ENCODE measurements around the gene AGA.

The AGA gene

DNA sequence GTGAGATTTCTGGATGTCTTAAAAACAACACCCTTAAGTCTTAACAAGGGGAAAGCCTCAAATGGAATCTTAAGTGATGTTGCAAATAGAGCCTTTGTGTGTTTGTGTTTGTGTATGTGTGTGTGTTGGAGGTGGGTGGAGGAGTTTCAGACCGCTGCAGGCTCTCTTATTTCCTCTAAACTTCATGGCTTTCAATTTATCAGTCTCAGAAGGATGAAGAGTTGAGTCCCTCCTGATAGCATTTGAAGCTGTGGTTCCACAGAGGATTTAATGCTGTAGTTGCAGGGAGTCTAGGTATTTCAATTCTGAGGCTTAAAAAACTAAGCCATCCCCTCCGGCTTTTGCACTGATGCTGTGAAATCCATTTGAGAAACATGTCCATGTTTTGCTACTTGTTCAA, 4.3 kb upstream of the AGA start:
- DNase-seq (ENCODE audit: low spot score): no peak

DNA sequence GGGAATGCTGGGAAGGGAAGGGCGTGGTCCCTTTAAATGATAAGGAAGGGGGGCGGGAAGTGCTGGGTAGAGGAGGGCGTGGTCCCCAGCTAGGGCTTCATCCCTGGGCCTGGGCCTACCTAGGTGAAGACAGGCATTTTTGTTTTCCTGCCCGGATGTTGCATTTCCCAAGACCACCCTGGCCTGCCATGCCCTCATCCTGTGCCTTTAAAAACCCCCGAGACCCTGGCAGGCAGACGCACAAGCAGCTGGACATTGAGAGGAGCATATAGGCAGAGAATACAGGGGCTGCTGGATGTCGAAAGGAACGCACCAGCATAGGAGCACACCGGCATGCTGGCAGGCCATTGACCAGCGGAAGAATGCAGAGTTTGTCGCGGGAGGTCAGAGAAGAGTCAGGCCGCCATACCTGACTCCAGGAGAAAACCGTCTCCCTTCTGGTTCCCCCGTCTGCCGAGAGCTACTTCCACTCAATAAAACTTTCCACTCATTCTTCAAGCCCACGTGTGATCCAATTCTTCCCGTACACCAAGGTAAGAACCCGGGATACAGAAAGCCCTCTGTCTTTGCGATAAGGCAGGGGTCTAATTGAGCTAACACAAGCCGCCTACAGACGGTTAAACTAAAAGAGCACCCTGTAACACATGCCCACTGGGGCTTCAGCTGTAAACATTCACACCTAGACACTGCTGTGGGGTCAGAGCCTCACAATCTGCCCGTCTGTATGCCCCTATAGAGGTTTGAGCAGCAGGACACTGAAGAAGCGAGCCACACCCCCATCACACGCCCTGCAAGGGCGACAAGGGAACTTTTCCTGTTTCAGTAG, 2.9 kb upstream of the AGA start:
- DNase-seq (ENCODE audit: low spot score): no peak

DNA sequence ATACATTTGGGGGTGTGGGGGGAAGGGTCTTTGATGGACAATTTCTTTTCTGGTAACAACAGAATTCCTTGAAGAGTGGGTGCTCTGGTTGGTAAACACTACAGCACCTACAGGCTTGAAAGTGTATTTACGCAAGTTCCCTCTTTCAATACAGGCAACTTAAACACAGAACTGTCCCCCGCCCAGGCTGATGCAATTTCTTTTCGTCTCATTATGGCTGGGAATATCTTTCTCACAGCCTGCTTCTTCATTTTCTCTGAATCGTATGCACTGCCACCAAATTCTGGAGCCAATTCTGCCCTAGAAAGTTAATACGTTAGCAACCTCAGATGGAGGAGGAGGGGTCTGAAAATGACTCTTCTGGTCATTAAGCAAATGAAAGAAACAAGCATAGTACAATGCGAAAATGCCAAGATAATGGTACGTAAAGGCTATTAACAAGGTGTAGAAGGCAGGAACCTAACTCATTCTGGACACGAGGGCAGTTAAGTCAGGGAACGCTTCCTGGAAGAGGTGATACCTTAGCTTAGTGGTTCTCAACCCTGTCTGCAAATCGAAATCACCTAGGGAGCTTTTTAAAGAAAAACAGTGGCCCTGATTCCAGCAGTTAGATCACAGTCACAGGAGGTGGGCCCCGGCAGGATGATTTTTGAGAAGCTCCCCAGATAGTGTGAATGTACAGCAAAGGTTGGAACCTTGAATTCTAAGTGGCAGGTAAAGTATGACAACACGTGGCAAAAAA, 1.0 kb downstream of the AGA start:
- peak; percentile 9 for DNase-seq (ENCODE audit: low spot score)

DNA sequence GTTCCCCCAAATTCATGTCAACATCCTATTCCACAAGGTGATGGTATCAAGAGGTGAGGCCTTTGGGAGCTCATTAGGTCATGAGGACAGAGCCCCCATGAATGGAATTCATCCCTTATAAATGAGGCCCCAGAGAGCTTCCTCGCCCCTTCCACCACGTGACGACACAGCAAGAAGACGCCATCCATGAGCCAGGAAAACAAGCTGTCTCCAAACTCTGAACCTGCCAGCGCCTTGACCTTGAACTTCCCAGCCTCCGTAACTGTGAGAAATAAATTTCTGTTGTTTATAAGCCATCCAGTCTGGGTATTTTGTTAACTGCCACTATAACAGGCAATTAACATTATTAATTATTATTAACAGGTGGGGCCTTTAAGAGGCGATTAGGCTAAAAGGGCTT, 5.8 kb downstream of the AGA start:
- no peak for DNase-seq (ENCODE audit: low spot score)

DNA sequence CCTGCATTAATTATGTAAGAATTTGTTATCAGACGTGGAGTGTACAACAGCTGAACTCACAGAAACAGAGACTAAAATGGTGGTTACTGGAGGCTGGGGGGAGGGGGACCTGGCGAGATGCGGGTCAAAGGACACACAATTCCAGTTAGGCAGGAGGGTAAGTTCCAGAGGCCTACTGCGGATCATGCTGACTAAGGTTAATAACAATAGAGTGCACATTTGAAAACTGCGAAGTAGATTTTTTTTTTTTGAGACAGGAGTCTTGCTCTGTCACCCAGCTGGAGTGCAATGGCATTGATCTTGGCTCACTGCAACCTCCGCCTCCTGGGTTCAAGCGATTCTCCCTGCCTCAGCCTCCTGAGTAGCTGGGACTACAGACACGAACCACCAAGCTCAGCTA, 7.6 kb downstream of the AGA start:
- DNase-seq (ENCODE audit: low spot score): no peak

DNA sequence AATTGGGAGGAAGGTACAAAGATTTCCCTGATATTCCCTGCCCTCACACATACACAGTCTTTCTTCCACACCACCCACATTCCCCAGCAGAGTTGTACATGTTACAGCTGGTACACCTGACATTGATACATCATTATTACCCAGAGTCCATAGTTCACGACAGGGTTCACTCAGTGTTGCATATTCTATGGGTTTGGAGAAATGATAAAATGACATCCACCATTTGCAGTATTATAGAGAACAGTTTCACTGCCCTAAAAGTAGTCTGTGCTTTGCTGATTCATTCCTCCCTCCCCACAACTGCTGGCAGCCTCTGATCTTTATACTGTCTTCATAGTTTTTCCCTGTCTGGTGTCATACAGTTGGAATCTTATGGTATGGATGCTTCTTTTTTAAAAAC, 15.0 kb downstream of the AGA start:
- DNase-seq (ENCODE audit: low spot score): peak; percentile 35

DNA sequence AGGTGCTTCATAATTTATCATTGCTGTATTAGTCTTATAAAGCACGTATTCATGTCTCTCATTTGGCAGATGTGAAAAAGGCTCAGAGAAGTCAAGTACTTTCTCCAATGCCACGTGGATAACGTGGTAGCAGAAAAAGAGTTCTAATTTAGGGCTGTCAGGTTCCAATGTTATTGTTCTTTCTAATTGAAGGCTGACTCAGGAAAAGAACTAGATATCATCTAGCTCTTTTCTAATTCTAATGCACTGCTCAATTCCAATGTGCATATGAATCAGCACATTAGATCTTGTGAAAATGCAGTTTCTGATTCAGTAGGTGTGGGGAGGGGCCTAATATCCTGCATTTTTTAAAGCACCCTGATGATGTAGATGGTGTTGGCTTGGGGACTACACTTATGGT, 22.8 kb downstream of the AGA start:
- no peak for DNase-seq (ENCODE audit: low spot score)

DNA sequence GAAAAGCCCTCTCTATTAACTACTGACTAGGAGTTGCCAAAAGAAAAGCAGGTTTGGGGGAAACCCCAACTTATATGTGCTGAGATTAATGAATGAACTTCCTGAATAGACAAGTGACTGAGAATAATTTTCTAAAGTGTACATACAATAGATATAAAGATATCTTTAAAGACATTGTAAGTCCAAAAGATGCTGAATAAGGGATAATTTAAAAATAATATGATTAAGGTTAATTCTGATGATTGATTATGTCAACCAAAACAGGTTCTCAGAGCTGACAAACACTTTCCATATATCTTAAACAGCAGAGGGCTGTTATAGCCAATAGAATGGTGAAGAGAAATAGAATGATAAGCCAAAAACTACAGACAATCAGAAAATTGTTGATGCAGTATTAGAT, 28.6 kb downstream of the AGA start:
- no peak for DNase-seq (ENCODE audit: low spot score)

DNA sequence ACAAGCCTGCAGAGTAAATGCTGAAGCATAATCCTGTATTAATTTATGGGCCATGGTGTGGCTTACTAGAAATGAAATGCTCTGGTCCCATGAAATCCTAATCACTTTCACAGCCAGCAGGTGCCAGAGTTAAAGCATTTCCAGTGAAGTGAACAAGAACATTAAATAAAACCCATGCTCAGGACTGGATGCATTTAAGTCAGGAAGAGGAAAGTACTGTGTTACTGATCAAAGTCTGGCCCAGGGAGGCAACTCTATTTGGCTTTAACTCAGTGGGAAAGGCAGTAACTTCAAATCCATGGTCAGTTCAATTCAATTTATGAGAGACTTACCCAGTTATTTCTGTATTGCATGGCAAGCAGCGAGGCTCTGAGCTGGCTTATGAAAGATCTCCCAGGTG, 29.2 kb downstream of the AGA start:
- no peak for DNase-seq (ENCODE audit: low spot score)

DNA sequence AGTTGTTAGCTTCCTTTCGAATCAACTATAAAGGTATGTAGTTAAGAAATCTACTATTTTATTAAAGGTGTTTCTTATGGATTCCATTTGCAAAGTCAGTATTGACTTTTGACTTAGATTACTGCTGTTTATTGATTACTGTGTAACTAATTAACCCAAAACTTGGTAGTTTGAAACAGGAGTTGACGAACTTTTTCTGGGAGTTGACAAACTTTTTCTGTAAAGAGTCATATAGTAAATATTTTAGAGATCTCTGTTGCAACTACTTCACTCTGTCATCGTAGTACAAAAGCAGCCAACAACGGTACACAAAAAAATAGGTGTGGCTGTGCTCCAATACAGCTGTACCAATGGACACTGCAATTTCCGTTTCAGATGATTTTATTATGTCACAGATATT, 30.2 kb downstream of the AGA start:
- DNase-seq (ENCODE audit: low spot score): no peak

DNA sequence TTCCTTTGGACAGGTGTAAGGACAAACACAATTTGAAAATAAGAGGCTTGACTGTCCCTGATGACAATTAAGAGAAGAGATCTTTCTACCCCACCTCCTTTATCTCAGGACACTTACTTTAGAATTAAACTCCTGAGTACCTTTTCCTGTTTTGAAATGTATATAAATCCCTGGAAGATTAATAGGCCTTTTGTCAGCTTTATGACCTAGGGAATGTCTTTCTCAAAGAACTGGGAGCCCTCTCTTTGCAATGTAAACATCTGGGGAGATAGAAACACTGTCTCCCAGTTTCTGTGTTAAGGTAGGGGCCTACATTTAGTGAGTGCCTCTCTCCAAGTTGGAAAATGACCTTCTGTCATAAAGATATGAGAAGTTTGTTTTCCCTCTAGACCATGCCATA, 31.7 kb downstream of the AGA start:
- DNase-seq (ENCODE audit: low spot score): no peak

DNA sequence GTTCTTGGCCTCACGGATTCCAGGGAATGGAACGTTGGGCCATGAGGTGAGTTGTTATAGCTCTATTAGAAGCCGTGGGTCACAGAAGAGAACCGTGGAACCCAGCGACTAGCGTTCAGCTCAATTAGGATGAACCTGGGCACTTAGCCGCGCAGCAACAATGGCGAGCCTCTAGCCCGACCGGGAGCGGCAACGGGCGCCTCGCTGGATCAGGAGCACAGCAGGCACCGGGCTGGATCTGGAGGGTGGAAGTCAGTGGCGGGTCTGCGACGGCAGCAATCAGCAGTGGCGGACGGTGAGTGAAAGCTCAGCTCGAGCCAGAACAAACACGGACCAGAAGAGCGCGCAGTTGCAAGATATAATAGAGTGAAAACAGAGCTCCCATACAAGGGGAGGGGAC, 34.2 kb downstream of the AGA start:
- no peak for DNase-seq (ENCODE audit: low spot score)

DNA sequence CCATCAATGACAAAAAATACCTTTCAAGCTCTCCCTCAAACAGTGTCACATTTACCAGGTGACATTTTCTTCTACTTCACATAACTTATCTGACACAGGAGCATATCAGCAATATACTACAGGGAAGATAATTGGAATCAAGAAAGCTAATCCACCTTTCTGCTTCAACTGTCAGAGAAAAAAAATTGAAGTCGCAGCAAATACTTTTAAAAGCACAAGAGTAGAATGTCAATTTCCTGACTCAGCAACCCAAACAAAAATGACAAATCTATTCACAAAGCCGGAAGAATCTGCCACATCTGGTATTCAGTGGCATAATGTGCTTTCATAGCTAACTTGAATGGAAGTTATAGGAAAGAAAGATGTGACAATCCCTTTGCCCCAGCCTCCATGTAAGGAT, 36.7 kb downstream of the AGA start:
- no peak for DNase-seq (ENCODE audit: low spot score)

DNA sequence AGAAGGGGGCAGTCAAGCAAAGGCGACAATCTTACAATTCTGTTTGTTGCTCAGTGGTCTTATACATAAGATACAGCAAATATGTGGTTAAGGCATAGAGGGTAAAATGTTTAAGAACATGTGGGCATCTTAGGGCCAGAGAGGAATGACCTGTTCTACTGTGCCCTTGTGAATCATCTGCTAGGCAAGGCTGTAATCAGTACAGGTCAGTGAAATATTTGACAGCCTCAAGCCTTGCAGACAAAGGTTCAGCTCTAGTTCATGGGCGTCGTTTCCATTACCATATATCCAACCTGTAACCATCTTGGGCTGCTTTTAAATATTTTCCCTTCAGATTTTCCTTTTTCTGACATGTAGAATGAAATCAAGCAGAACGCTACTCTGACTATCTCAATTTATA, 37.3 kb downstream of the AGA start:
- DNase-seq (ENCODE audit: low spot score): no peak

DNA sequence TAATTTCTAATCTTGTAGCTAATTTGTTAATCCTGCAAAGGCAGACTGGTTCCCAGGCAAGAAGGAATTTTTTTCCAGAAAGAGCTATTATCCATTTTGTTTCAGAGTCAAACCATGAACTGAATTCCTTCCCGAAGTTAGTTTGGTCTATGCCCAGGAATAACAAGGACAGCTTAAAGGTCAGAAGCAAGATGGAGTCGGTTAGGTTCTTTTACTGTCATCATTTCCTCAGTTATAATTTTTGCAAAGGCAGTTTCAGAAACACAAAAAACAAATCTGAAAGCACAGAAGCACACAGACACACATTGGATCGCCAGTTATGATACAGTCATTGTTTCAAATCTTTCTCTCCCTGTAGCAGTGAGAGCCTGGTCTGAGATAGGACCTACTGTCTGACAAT, 37.9 kb downstream of the AGA start:
- DNase-seq (ENCODE audit: low spot score): no peak

DNA sequence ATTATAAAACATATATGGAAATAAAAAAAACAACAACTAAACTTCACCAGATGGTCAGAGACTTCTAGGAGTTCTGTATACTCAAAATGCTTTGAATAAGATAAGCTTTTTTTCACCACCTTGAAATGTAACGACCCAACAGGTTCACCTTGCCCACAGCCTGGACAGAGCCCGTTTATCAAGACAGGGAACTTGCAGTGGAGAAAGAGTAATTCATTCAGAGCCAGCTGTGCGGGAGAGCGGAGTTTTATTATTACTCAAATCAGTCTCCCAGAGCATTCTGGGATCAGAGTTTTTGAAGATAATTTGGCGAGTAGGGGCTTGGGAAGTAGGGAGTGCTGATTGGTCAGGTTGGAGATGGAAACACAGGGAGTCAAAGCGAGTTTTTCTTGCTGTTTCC, 38.5 kb downstream of the AGA start:
- no peak for DNase-seq (ENCODE audit: low spot score)

DNA sequence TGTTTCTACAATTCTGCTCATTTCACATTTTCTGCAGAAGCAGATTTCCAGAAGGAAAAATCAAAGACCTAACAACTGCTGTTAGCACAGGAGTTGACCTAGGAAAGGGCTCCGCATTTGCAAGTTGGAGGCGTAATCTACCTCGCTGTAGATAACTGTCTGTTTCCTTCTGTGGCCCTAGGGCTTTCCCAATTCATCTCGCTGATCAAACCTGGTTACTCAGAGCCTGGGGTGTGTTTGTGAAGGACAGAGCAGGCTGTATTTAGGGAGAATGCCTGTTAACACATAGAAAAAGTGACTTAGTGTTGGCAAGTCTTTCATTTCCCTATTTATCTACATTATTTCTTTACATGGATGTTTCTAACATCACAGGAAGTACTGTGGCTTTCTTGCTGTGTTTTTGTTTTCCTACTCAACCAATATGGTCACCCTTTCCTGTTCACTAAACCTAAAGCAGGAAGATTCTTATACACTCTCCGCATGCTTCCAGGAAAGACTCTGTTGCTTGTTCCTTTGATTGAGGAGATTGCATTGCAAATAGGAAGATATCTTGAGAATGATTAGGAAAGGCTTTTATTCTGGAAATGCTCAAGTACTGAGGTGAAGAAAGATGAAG, 40.5 kb downstream of the AGA start:
- no peak for DNase-seq (ENCODE audit: low spot score)

DNA sequence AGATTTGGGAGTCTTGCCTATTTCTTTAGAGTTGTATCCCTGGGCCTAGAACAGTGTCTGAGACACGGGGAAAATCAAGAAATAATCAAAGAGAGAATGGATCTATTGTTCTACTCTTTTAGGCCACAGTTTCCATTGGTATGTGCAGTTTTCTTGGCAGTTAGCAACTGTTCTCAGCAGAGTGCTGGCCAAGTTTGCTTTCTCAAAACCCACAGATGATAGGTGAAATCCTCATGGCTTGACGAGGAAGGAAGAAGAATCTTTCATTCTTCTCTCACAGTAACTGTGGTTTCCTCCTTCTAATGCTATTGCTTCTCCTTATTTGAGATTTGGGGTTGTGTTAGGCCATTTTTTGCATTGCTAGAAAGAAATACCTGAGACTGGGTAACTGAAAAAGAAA, 42.2 kb downstream of the AGA start:
- no peak for DNase-seq (ENCODE audit: low spot score)

DNA sequence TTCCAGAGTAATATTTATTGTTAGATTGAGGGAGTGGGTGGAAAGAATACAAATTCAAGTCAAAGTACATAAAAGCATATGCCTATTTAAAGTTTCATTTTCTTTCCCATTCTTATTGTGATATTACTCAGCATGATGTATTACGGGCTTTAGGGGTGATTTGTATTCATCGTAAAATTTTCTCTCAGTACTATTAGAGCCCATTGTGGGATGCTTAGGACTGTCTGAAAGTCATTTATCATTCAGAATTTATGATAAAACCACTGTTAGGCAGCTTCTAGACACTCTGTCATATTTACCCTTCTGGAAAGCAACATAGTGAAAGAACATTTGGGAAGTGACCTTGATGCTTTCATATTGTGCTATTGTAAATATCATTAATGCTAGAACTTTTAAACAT, 45.9 kb downstream of the AGA start:
- no peak for DNase-seq (ENCODE audit: low spot score)

DNA sequence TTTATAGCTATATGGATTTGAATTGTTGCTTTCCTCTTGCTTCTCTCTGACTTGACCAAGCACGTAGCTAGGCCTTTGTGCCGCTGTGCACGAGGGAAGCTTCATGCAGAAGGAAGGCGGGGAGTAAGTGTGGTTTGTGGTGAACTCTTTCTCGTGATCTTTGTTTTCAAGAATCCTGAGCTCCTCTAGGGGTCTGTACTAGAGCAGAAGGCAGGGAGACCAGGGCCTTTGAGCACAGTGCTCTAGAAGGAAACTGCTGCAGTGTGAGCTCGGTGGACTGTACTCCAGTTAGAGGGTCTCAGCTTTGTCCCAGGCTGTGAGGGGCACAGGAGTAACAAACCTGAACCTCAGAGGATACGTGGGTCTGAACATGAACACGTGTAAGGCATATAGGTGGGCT, 49.0 kb downstream of the AGA start:
- DNase-seq (ENCODE audit: low spot score): no peak

DNA sequence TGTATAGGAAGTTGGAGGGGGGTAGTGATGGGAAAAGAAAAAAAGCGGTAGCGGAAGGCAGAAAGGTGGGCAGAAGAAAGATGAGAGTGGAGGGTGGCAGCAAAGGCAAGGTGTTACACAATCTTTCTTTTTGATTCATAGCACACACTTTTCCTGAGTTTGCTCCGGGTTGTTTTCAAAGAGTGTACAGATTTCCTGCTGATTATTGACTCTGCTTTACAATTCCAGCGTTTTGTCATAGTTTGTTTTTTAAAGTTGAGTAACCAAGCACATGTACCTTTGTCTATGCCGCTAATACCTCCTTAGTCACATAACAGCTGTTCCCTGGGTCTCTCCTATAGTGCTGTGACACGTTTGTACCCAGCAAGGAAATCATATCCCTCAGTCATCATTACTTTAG, 50.3 kb downstream of the AGA start:
- no peak for DNase-seq (ENCODE audit: low spot score)

DNA sequence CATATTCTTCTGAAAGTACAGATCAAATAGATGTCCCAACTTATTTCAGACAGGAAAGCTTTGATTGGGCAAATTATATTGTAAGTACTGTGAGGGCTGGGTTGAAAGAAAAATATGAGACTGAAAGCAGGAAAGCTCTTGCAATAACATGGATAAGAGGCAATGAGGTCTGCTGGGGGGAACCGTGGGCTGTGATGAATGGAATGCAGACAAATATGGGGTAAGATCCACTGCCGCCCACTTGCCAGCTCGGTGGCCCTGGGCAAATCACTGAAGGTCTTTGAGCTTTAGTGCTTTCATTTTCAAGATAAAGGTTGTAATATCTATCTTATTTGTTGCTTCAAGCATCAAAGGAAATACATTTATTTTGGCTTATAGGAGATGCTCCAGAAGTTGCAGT, 51.0 kb downstream of the AGA start:
- DNase-seq (ENCODE audit: low spot score): no peak

DNA sequence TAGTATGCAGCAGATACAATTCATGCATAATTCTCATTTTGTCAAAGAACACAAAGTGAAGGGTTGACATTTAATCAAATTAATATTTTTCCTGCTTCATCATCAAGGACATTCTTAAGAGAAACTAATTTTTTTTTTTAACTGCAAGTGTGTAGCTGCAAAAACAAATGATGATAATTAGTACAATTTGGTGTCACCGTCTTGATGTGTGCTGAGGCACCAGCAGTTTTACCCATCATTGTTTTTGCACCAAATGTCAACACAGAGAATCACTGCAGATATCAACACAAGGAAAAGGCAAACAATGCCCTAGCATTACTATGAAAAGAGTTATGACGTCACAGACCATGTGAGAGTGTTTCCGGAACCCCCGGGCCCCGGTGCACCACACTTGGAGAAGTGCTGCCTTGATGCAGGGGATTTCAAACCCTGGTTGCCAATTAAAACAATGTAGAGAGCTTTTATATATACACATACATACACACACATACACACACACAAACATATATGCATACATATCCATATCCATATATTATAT, 55.9 kb downstream of the AGA start:
- DNase-seq (ENCODE audit: low spot score): no peak
